T1000 (cell line): ENCODE measurements around the gene PCLAF.

Experiments
- DNase-seq: peaks from one replicate; lab custom pipeline; 2025; ENCODE audit warnings: mixed read lengths; lab: John Stamatoyannopoulos, UW

PCLAF gene

DNA sequence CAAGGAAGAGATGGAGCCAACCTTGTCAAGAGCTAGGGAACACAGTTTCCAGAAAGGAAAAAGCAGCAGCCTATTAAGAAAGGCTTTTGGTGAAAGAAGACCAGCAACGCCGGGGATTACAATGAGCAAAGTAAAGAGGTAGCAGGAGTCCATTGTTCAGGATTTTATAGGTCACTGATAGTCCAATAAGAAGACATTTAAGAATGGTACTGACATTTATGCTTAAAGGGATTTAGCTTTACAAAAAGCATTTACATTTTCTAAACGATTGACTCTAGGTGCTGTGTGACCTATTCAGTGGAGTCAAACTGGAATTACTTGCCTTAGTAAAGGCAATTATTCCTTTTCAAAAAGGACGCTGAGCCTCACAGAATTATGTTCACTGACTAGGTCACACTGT, 66.0 kb downstream of the PCLAF start:
- no peak for DNase-seq

DNA sequence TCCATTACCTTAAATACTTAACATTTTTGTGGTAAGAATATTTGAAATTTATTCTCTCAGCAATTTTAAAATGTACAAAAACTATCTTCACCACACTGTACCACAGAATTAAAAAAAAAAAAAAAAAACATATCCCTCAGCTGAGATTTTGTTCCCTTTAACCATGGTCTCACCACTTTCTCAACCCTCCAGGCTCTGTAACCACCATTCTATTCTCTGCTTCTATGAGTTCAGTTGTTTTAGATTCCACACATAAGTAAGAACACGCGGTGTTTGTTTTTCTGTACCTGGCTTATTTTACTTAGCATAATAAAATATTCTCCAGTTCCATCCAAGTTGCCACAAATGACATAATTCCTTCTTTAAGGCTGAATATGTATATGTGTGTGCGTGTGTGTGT, 66.8 kb downstream of the PCLAF start:
- no peak for DNase-seq
